ENCODE results near the gene PCSK4.

- TF ChIP-seq CTCF (conservative IDR thresholded peaks at IDR 0.05) (peak; percentile 76), ZFX (IDR thresholded peaks at IDR 0.05) (no peak)
Observed at GRCh38 chr19:1513499-1514294, 23.5 kb upstream of the PCSK4 start.

Measured in C4-2B (cell line).